ENCODE measurements around the gene S100B. TPM values are rescaled to one million over a fixed set of nuclear protein-coding genes. Genes with fewer than 3 reads are reported as not detected.

The S100B gene
- total RNA-seq, 1 donor from 2014 or later = 2.8 TPM

- Histone ChIP-seq H3K4me3 (no peak overlapping the region), H3K27me3 (ENCODE audit: low read depth) (no peaks in the 10 kb centered on the region), H3K4me1 (peaks cover 10% of the 10 kb centered on the region), H3K27ac (replicated peaks) (no peak overlapping the region), H3K9me3 (replicated peaks) (no peaks in the 10 kb centered on the region), H3K36me3 (peaks cover 93% of the 10 kb centered on the region)
- intact Hi-C loops (cut with micrococcal nuclease) = no loop called here
- DNase-seq = no peak
- no peak for TF ChIP-seq CTCF (IDR thresholded peaks at IDR 0.05; ENCODE audit: borderline replicate concordance)
Measured at GRCh38 chr21:46550116-46550941, 54.6 kb downstream of the S100B start.

- H3K9me3 ChIP-seq (replicated peaks) = no peaks in the 10 kb centered on the region
- H3K27me3 ChIP-seq (ENCODE audit: low read depth) = no peaks in the 10 kb centered on the region
- no peak for TF ChIP-seq CTCF (IDR thresholded peaks at IDR 0.05; ENCODE audit: borderline replicate concordance)
- no peak for DNase-seq
- intact Hi-C loops (cut with micrococcal nuclease) = no loop called here
- peaks cover 3% of the 10 kb centered on the region for H3K4me1 ChIP-seq
- H3K4me3 ChIP-seq = no peak overlapping the region
- peaks cover 91% of the 10 kb centered on the region for H3K36me3 ChIP-seq
- H3K27ac ChIP-seq (replicated peaks) = no peak overlapping the region
Measured at GRCh38 chr21:46549650-46550049, 55.2 kb downstream of the S100B start.

Other genes with a start within 250 kb of the S100B start
- gene DIP2A, start 146.2 kb downstream of the S100B start, total RNA-seq = 25.9 TPM
- gene PRMT2, start 30.6 kb upstream of the S100B start, total RNA-seq = 56.4 TPM

All from left ventricle myocardium inferior (tissue), 1 donor.